Activated T-cell treated with anti-CD3 and anti-CD28 coated beads, Interleukin-2, amount 50 U/mL, for 1 hour (primary cell): ENCODE results near the gene AGPAT2.
A peak's percentile ranks its signal among the peaks of the same experiment; 100 is the strongest.
"Not testable (repeated sequence)": the region's sequence is repeated elsewhere in the genome, so short reads cannot be mapped to it uniquely, and the experiment has no call there.

Source experiments
- DNase-seq: peaks from one replicate; pipeline ENCODE4 v3.0.0-alpha.2; 2020

Gene AGPAT2

DNA sequence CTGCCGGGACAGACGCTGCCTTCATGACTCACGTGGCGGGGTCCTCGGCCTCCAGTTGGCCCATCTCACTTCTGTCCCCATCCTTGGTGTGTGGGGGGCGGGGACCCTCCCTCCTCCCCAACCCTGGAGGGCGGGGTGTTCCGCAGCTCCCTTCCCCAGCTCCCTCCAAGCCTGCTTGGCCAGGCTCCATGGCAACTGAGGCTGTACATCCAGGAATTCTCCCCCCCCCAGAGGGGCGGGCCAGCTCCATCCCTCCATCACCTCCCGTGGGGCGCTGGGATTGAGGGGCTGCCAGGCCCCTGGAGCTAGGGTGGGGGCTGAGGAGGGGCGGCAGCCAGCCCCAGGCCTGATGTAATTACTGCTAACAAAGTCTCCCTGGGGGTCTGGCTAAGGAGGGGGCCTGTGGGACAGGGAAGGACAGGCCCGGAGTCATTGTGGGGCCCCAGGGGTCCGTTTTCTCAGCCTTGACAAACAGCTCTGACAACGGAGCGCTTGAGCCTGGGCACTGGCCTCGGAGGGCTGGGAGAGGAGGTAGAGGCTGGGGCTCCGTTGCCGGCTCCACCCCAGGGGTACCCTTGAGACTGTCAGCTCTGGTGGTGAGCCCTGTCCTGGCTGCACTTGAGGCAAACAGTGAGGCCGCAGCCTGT is 33.1 kb upstream of the AGPAT2 start:
- DNase-seq = no peak

DNA sequence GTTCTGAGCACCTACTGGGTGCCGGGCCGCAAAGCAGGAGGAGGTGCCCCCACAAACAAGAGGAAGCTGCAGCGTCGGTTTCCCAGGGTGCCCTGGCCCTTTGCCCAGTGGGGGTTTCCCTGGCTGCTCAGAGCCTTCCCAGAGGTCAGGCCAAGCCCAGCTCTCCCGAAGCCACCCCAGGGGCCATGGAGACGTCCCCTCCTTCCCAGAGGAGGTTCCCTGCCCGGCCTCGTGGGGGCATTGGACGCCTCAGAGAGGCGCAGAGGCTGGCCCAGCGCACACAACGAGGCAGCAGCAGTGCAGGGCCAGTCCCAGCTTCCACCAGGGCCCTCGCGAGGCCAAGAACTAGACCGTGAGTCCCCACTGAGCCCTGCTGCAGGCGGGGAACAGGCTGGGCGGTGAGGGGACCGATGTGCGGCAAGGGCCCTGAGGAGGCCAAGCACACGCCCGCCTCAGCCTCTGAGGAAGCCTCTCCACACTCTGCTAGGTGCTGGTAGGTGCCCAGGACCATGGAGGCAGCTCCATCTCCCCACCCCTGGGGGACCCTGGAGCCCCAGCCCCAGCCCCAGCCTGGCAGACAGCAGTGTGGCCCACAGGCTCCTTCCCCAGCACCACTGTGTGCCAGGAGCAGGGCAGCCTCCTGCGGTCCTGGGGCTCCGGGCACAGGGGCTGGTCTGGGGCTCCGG is 32.1 kb upstream of the AGPAT2 start:
- no peak for DNase-seq

DNA sequence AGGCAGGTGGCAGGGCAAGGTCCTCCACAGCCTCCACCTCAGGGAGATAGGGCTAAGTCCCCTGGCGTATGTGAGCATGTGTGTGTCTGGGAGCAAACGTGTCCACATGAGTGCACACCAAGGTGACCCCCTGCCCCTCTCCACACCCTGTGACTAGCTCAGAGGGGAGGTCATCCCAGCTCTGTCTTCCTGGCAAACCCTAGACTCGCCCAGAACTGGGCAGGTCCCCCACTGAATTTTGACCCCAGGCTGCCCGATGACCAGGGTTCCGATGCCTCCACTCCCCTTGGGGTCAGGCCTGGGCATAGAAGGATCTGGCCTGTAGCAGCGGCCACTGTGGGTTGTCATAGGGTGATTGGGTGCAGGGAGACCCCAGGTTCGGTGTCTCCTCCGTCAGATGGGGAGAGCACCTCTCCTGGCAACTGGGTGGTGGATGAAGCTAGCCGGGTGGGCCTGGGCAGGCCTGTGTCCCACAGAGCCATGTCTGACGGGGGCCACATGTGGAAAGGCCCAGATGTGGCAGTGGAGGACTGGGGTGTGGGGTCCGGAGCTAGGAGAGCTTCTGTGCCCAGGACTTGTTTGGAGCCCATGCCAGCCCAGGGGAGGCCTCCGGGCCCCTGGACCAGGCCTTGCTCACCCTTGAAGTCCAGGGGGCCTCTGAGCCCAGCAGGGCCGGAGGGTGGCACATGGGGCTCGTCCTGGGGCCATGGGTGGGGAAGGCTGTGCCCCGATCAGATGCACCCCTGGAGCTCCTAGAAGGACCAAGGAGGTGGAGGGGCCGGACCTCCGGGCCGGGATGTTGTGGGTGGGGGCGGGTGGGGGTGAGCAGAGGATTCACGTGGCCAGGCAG is 31.3 kb upstream of the AGPAT2 start:
- no peak for DNase-seq

DNA sequence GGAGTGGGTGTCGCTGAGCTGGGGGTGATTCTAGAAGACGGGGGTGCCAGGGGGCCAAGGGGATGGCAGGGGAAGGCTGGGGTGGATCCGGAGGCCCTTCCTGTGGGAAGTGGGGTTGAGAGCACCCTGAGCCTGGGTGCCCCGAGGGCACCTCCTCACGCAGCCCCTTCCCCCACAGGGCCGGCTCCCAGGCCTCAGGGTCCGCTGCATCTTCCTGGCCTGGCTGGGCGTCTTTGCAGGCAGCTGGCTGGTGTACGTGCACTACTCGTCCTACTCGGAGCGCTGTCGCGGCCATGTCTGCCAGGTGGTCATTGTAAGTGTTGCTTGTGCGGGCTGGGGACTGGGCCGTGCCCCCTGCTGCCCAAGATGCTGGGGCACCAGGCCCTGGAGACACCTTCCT is 30.1 kb upstream of the AGPAT2 start:
- DNase-seq = no peak

DNA sequence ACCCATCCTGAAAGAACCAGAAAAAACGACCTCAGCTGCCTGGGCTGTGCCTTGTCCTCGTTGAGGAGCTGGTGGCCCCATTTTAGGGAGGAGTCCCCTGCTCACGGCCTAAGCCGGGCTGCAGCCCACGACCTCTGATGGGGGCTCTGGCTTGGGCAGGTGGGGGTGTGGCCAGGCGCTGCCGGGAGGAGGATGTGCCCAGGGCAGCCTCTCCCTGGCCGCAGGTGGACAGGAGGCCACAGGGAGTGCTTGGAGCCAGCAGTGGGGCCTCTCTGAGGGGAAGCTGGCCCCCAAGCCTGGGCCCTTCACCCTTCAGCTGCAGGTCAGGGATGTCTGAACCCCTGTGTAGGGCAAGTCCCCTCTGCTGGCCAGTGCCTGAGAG is 27.6 kb upstream of the AGPAT2 start:
- no peak for DNase-seq

DNA sequence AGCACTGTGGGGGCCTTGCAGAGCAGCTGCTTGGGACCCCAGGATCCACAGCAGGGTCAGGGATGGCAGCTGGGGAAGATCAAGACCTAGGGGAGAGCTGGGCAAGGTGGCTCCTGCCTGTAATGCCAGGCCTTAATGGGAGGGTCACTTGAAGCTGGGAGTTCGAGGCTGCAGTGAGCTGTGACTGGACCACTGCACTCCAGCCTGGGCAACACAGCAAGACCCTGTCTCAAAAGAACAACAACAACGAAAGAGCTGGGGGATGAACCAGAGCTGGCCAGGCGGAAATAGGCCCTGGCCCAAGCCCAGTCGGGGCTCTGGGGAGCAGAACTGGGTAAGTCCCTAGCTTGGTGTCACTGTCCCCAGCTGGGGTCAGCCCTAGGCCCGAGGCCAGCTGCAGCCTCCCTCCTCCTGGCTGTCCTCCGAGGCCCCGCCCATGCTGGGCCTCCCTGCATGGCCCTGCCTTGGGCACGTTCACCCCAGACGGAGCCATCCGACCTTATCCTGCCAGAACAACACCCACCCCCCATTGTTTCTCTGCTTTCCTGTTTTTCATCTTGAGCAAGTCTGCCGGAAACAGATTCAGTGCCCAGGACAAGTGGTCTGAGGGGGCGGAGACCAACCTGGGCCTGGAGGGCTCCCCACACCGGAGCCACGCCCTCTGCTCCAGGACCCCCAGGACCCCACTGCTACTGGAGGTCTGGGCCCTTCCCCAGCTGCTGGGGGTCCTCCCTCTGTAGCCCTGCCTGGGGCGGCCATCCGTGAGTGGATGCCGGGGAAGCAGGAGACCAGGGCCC is 27.0 kb upstream of the AGPAT2 start:
- DNase-seq = no peak

DNA sequence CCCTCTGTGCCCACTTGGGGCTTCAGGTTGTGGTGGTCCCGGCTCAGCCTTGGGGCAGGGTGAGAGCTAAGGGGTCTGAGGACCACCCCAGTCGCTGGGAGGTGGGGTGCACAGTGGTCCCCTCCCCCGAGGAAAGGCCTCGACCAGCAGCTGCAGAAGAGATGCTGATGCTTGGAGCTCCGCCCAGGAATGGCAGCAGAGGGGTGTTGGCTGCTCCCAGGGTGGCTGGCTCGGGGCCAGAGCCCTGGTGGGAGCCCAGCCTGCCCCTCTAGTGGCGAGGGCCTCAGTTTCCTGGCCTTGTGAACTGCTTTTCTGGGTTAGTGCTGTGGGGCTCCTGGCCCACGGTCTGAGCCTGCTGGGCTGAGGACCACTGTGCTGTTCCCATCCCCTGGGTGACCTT is 26.3 kb upstream of the AGPAT2 start:
- no peak for DNase-seq

DNA sequence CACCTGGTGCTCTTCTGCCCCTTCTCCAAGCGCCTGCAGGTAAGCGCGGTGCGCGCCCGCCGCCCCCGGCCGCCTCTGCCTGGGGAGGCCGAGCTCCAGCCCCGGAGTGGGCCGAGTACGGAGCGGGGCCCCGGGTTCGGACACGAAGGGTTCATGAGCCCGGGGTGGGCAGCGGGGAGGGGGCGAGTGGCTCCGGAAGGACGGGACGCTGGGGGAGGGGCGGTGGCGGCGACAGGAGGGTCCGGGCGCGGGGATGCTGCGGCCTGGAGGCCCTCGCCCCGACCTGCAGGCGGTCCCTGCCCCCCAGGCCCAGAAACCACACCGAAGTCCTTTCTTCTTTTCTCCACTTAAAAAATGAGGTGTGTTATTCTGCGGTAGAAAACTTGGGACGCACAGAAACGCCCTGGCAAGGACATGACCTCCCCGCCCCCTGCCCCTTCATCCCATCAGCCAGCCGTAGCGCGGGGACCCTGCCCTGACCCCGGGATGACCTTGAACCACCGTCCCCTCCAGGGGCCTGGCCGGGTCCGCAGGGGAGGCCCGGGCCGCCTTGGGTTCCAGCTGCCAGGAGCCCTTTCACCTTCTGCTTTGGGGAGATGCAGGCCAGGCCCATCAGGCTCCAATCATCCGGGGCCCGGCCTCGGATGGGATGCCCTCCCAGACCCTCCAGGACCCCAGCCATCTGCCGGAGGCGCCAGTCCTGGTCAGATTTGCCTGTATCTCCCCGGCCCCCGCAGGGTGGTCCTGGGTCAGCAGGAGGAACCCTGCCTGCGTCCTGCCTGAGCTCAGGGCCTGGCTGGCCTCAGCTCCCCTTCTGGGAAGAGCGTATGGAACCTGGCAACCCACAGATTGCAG is 25.7 kb upstream of the AGPAT2 start:
- no peak for DNase-seq

DNA sequence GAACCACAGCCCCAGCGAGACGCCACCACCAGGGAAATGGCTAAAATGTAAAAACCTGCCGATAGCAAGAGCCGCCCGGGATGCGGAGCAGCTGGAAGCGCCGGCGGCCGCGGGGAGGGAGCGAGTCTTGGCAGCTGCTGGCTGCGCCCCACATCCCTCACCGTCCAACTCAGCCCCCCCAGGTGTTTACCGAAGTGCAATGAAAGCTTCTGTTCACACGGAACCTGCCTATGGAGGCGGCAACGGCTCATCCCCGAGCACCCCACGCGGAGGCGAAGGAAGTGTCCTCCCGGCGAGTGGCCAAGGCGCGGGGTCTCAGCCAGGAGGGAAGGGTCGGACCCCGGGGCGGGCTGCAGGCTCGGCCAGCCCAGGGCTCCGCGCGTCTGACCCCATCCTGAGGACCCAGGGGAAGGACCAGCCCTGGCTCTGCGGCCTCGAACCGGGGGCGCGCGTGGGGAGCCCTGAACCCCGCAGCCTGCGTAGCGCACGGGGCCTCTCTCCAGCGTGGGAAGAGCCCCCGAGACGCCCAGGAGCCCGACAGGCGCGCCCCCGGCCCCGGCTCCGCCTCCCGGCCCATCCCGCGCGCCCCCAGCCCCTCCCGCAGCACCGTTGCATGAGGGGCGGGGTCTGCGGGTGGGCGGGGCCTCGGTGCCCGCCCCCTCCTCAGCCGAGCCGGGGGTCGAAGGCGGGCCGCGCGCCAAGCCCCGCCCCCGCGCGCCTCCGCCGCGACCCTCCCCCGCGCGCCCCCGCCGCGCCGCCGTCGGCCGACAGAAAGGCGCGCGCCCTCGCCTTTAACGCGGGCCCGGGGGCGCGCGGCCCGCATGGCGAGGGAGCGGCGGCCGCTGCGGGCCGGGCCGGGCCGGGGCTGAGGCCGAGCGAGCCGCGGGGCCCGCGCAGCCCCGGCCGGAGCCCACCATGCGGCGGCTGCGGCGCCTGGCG is 24.8 kb upstream of the AGPAT2 start, which contains the start of gene DIPK1B:
DIPK1B (plus strand) TSS at position 822 of the 939 bp plus-strand sequence; CDS start at position 916, 94 bp downstream.
- DNase-seq = no peak

DNA sequence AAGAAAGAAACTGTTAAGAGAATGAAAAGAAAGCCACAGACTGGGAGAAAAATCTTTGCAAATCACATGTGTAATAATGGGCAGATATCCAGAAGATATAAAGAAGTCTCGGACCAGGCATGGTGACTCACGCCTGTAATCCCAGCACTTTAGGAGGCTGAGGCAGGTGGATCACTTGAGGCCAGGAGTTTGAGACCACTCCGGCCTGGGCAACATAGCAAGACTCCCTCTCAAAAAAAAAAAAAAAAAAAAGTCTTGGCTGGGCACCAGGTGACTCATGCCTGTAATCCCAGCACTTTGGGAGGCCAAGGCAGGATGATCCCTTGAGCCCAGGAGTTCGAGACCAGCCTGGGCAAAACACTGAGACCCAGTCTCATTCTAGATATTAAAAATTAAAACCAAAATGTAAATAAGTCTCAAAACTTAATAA is 24.0 kb upstream of the AGPAT2 start:
- DNase-seq = not testable (repeated sequence)

DNA sequence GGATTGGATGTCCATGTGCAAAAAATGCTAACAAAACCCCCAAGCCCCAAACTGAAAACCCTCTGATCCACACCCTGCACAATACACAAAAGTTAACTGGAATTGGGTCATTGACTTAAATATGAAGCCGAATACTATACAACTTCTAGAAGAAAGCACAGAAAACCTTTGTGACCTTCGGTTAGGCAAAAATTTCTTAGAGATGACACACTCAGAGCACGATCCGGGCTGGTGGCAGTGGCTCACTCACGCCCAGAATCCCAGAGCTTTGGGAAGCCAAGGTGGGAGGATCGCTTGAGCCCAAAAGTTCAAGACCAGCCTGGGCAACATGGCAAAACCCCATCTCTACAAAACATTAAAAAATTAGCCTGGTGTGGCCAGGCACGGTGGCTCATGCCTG is 23.3 kb upstream of the AGPAT2 start:
- no peak for DNase-seq

DNA sequence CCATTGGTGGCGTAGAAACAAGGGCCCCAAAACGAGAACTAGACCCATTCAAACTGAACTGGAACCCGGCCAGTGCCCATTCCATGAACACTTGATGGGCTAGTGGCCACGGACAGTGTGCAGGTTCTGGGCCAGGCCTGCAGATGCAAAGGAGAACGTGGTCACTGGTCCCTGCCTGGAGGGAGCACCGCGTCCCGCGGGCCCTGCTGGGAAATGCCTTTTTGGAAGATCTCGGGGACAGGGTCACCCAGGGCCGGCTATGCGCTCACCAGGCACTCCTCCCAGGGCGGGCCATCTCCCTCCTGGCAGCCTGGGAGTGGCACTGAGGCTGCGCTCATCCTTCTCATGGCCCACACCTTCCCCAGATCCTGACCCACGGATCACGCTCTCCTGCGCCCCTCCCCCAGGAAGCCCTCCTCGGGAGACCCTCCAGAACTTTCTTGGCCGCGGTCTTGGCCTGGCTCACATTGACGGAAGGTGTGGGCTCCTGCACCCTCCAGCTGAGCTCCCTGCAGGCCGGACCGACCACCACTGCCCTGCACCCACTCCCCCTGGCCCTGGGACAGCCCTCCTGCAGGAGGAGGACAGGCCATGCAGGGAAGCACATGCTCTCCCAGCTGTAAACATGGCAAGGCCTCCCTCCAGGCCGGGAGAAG is 22.3 kb upstream of the AGPAT2 start:
- DNase-seq = no peak

DNA sequence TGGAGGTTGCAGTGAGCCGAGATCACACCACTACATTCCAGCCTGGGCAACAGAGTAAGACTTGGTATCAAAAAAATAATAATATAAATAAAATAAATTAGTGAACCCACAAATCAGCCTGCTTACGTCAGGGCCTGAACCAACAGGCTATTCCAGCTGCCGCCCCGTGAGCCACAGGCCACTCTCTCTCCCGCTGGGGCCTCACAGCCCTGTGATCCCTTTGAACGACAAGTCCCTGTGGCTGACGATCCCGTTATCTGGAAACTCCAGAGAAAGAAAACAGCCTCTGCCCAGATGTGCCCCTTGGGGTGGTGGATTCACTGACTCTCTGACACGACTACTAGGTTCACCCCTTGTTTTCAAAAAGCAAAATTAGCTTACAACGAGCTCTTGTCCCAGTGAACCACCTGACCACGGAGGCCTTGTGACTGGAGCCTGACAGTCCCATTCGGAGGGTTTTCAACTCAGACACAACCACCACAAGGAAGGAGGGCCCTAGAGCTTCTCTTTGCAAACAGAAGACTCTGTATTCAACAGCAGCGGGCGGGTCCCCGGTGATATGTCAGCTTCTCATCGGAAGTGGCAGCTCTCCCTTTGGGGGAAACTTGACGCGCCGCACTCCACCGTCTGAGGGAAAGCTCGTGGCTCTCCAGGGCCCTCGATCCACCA is 20.7 kb upstream of the AGPAT2 start:
- DNase-seq = no peak

DNA sequence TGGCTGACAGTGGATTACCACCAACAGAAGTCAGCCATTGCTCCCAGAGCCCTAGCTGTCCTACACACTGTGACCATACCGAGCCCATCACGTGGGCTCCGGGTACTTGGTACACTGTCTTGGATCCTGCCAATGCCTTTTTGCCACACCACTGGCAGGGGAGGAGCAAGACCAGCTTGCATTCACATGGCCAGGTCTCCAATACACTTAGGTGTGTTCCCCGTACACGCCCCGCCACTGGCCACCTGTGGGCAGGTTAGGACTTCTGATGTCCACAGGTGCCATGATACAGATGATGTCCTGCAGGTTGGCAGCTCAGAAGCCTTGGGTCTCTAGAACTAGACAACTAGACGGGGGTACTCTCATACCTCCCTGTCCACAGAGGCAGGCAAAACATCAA is 19.8 kb upstream of the AGPAT2 start:
- no peak for DNase-seq

DNA sequence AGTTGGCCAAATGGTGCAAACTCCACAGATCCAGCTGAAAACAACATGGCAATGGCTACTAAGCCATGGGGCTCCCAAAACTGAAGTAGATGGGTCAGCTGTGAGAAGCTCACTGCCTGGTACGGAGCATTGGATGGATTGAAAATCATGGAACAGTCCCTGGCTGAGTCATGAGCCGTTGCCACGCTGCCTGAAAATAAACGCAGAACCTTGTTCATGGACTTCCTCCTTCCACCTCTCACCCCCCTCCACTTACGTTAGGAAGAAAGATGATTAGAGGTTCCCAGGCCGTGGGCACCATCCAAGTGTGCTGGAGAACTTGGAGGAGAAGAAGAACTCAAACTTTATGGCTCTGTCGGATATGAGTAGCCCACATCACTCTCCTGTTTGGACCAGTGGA is 18.3 kb upstream of the AGPAT2 start:
- DNase-seq = no peak

DNA sequence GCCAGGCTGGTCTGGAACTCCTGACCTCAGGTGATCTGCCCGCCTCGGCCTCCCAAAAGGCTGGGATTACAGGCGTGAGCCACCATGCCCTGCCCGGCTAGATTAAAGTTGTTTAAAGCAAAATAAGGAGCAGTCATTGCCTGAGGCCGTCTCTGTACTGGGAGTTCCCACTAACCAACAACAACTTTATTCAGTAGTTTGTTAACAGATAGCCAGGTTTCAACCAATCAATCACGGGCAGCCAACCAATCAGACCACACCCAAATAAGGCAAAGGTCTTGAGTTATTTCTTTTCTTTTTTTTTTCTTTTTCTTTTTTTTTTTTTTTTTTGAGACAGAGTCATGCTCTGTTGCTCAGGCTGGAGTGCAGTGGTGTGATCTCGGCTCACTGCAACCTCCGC is 17.5 kb upstream of the AGPAT2 start:
- not testable (repeated sequence) for DNase-seq

DNA sequence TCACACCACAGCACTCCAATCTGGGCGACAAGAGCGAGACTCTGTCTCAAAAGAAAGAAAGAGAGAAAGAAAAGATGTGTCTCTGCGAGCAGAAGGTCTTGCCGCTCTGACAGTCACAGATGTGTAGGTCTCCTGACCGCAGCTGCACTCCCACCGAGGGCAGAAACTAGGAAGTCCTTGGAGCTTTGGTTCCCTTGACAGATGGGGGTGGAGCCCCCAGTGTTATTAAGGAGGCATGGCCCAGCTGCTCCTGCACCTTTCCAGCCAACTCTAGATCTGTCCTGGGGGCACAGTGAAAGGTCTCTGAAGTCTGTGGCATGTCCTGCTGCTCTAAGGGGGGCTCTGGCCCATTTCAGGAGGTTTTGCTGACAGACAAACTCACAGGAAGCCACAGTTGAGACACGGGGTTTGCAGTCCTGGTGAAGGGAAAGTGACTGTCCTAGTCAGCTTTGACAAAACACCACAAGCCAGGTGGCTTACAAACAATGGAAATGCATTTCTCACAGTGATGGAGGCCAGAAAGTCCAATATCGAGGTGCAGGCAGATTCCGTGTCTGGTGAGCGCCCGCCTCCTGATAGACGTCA is 16.1 kb upstream of the AGPAT2 start:
- no peak for DNase-seq

DNA sequence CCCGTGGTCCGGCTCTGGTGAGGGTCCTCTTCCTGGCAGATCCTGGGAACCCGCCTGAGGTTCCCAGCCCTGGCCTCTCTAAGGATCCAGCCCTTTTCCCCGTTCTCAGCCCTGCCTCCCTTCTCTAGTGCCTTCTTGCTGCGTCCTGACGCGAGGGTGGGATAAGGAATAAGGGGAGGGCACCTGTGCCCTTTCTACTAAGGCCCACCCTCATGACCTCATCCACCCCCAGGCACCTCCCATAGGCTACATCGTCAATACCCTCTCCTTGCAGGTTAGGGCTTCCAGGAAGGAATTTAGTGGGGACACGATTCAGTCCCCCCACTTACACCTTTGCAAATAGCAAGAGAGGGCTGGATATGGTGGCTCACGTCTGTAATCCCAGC is 14.4 kb upstream of the AGPAT2 start:
- no peak for DNase-seq

DNA sequence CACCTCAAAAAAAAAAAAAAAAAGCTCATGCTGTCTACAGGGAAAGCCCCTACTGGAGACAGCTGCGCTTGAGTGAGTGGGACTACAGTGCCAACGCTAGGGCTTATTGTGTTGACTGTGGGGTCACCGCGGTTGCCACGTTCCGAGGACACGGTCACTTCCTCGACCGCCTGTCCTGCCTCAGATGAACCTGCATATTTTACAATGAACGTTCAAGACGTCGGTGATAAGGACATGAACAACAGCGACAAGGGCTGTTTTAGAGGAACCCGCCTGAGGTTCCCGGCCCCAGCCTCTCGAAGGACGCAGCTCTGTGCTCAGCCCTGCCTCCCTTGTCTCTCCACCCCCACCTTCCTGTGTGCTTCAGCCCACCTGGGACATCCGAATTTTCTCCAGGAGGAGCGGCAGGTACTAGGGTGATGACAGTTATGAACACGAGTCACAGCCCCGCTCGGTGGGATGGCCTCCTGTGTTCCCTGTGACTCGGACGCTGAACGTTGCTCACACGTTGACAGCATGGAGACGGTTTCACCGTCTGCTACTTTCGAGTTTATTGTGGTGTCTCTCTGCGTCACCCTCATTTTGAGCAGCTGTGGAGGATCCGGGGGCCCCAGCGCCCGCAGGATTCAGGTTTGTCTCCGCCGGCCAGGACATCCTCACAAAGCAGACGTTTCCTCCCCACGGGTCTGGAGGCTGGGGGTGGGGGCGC is 13.9 kb upstream of the AGPAT2 start:
- DNase-seq = peak; percentile 60
